KOPT-K1 (cell line): ENCODE results near the gene CD2.

Experiments used
- H3K27ac ChIP-seq: fragments of 200-600 bp; sonication (generic); 2 replicates; pipeline ENCODE4 v1.5.1; 2016; ENCODE audit warnings: antibody characterized with exemption, mild to moderate bottlenecking, low read depth, low read length; ENCODE audit not compliant: poor library complexity, severe bottlenecking
- H3K36me3 ChIP-seq: fragments of 200-600 bp; sonication (generic); 2 replicates; pipeline ENCODE4 v1.5.1; 2017; ENCODE audit warnings: antibody characterized with exemption, mild to moderate bottlenecking, low read length, moderate library complexity; ENCODE audit not compliant: insufficient read depth
- H3K9me3 ChIP-seq: fragments of 200-600 bp; sonication (generic); 2 replicates; pipeline ENCODE4 v1.5.1; 2017; ENCODE audit warnings: antibody characterized with exemption, low read length, mild to moderate bottlenecking; ENCODE audit not compliant: insufficient read depth, poor library complexity, severe bottlenecking

The CD2 gene, protein sequence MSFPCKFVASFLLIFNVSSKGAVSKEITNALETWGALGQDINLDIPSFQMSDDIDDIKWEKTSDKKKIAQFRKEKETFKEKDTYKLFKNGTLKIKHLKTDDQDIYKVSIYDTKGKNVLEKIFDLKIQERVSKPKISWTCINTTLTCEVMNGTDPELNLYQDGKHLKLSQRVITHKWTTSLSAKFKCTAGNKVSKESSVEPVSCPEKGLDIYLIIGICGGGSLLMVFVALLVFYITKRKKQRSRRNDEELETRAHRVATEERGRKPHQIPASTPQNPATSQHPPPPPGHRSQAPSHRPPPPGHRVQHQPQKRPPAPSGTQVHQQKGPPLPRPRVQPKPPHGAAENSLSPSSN

DNA sequence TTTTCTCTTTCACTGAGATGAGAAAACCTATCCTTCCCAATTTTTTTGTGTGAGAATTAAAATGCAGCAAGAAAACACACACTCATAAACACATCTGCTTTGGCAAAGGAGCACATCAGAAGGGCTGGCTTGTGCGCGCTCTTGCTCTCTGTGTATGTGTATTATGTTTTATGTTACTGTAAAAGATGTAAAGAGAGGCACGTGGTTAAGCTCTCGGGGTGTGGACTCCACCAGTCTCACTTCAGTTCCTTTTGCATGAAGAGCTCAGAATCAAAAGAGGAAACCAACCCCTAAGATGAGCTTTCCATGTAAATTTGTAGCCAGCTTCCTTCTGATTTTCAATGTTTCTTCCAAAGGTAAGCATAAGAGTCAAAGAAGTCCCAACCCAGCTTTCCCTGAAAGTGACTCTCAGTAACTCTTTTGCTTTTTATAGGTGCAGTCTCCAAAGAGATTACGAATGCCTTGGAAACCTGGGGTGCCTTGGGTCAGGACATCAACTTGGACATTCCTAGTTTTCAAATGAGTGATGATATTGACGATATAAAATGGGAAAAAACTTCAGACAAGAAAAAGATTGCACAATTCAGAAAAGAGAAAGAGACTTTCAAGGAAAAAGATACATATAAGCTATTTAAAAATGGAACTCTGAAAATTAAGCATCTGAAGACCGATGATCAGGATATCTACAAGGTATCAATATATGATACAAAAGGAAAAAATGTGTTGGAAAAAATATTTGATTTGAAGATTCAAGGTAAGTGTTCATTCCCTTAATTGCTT lies at the start of gene CD2:
TSS of gene CD2 (plus strand) at position 233 of the 780 bp plus-strand sequence. CDS start at position 296, 63 bp downstream.
- H3K36me3 ChIP-seq = peaks cover 1% of the 10 kb centered on the region
- H3K27ac ChIP-seq = peak within 1 kb of the TSS; percentile 99
- peaks cover 2% of the 10 kb centered on the region for H3K9me3 ChIP-seq

DNA sequence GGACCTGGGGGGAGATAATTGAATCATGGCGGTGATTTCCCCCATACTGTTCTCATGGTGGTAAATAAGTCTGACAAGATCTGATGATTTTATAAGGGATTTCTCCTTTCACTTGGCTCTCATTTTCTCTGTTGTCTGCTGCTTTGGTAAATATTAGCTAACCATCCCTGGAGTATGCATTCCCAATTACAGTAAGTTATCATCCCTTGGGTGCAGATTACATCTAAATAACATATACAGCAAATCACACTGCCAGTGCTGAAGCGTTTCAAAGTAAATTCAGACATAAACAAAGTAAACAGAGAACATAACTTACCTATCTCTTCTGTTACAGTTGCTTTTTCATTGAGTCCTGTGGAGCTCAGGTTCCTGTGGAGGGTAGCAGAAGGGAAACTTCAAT lies 48.1 kb upstream of the CD2 start:
- Histone ChIP-seq H3K36me3 (no peaks in the 10 kb centered on the region), H3K9me3 (no peaks in the 10 kb centered on the region)

DNA sequence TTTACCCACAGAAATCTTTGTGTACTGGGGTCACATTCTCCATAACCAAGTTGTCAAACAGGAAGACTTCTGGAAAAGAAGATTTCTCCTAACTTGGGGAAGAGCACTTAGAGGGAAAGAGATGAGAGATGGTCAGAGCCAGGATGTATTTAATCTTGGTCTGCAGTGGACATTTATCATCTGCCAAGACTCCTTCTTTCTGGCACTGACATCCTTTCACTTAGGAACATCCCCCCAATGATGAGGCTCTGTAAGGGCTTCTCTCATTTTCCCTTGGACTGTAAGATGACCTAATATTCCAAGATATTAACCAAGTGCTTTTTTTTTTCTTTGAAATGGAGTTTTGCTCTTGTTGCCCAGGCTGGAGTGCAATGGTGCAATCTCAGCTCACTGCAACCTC lies 47.4 kb upstream of the CD2 start:
- Histone ChIP-seq H3K27ac (no peak overlapping the region), H3K9me3 (no peaks in the 10 kb centered on the region), H3K36me3 (no peaks in the 10 kb centered on the region)

More for the DNA sequence above, 48.1 kb upstream of the CD2 start:
- H3K27ac ChIP-seq = no peak overlapping the region

DNA sequence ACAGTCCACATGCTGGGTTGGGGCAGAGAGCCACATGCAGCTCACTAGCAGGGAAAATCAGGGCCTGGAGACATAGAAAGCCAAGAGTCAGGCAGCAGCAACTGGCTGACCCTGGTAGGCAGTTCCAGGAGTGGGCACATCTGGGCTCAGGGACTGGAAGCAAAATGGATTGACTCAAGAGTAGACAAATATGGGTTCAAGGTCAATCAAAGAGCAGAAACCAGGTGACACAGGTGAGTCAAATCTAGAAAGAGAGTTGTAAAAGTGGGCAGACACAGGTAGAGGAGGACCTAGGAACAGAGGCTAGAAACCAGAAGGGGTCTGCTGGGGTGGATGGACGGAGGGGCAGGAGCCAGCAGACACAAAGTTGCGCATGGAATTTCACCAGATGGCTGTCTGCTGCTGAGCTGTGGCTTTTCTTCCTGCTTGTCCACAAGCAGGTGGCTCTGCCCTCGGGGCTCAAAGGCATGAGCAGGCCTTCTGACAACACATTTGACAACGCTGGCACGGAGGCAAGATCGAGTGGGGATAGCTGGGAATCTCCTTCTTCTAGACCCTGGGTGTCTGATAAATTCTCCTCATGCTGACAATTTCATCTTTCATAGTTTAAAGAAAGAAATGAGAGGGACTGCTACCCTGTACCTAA lies 45.9 kb upstream of the CD2 start:
- no peak overlapping the region for H3K27ac ChIP-seq
- no peaks in the 10 kb centered on the region for H3K36me3 ChIP-seq
- H3K9me3 ChIP-seq = no peaks in the 10 kb centered on the region

DNA sequence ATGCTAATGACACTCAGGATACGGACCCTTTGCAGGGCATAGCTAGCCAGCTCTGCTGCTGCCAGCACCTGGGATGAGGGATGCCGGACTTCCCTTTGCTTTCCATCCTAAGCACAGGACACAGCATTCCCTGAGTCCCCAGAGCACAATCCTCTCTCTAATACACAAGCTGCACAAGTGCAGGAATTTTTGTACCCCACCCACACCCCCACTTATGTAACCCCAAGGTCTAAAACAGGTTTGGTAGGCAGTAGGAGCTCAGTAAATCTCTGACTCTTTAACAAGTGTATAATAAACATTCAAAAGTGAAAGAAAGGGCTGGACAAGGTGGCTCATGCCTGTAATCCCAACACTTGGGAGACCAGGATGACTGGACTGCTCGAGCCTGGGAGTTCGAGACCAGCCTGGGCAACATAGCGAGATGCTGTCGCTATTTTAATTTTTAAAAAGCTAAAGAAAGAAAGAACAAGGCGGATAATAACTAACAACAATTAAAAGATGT lies 44.5 kb upstream of the CD2 start:
- H3K36me3 ChIP-seq = no peaks in the 10 kb centered on the region
- no peaks in the 10 kb centered on the region for H3K9me3 ChIP-seq
- H3K27ac ChIP-seq = no peak overlapping the region

DNA sequence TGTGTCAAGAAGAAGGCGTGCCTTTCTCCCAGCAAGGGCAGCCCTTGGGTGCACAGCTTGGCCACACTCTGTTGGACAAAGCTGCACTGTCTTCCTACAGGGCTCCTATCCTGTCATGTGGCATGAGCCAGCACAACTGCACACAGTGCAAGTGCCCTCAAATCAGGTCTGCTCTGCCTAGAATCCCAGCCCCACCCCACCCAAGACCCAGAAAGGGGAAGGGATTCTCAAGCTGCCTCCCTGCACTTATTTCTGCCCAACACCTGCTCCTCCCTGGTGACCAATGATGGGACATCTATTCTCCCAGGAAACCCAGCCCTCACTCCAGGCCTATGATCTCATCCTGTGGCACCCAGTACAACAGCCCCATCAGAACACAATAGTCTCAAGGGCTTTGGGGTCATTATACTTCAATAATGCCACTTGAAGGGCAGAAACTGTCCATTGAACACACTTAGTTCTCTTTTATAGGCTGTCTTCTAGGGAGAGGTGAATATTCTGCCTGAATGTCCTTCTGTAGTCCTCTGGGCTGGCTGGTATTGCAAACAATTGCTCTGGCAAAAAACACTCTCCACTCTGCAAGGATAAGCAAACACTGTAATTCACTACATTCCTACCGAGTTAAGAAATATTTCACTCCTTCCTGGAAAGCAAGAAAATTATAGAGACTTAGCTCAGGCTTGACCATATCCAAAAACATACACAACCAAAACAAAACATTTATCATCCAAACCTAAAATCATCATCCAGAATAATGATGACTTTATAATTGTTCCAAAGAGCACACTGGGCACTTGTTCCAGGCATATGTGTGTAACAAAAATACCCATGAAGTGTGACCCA lies 43.6 kb upstream of the CD2 start:
- H3K36me3 ChIP-seq = no peaks in the 10 kb centered on the region
- no peak overlapping the region for H3K27ac ChIP-seq
- H3K9me3 ChIP-seq = no peaks in the 10 kb centered on the region

DNA sequence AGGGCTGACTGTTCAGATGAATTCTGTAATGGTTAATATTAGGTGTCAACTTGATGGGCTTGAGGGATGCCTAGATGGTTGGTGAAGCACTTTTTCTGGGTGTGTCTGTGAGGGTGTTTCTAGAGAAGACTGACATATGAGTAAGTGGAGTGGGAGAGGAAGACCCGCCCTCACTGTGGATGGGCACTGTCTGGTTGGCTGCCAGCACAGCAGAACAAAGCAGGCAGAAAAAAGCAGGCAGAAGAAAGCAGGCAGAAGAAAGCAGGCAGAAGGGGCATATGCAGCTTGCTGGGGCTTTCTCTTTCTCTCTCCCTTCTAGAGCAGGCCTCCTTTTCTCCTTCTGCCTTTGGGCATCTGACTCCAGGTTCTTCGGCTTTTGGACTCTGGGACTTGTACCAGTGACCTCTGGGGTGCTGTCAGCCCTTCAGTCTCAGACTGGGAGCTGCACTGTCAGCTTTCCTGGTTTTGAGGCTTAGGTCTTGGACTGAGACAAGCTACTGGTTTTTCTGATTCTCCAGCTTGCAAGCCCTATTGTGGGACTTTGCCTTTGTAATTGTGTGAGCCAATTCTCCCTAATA lies 42.9 kb upstream of the CD2 start:
- Histone ChIP-seq H3K9me3 (no peaks in the 10 kb centered on the region), H3K27ac (no peak overlapping the region), H3K36me3 (no peaks in the 10 kb centered on the region)

DNA sequence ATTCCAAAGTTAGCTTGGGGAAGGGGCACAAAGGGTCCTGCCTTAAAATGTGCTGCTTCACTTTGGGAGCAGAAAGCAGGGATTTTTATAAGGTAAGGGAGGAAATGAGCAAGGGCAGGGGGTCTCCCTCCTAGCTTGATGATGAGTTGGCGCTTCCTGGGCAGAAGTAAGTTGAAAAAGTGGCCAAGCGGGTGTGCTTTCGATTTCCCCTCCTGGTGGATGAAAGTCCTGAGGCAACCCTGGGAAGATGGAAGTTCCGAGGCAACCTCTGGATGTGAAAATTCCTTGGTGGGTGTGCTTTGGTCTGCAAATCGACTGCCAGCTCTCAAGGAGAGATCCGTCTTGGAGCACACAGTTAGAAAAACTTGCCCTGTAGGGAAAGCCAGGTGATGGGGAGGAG lies 41.7 kb upstream of the CD2 start:
- Histone ChIP-seq H3K9me3 (no peaks in the 10 kb centered on the region), H3K36me3 (no peaks in the 10 kb centered on the region), H3K27ac (no peak overlapping the region)

DNA sequence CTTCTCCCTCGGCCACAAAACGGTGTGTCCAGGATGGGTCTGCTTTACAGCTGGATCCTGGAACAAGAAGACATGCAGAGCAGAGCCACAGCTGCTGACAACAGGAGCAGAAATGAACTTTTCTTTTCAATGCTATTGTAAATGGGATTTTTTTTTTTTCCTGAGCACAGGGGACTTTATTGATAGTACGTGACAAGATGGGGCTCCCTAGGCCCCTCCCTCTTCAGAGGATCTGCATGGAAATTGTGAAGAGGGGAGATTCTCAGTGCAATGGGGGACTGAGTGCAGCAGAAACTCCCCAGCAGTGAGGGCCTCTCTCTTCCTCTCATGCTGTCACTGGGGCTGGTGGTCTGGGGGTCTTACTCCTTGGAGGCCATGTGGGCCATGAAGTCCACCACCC lies 40.8 kb upstream of the CD2 start:
- H3K27ac ChIP-seq = no peak overlapping the region
- no peaks in the 10 kb centered on the region for H3K36me3 ChIP-seq
- H3K9me3 ChIP-seq = no peaks in the 10 kb centered on the region

DNA sequence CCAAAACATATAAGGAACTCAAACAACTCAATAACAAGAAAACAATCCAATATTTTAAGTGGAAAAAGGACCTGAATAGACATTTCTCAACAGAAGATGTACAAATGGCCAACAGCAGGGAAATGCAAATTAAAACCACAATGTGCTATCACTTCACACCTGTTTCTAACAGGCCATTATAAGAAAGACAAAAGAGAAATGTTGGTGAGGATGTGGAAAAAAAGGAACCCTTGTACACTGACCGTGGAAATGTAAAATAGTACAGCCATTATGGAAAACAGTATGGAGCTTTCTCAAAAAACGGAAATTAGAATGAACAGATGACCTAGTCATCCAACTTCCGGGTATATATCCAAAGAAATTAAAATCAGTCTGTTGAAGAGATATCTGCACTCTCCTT lies 37.8 kb upstream of the CD2 start:
- no peak overlapping the region for H3K27ac ChIP-seq
- H3K36me3 ChIP-seq = no peaks in the 10 kb centered on the region

DNA sequence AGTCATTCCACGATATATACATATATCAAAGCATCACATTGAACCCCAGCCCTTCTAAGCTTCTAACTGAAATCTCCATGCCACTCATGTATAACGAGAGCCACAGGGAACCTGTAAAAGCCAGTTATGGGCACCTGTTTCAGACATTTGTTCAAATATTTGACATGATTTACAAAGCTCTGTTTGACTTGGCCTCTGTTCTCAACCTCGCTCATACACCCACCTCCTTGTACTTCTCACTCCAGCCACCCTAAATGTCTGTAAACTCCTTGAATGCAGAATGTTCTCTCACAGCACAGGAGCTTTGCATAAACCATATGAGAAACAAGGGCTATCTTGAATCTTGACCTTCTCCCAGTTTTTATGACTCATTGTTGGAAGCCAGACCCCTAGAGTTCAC lies 36.9 kb upstream of the CD2 start:
- no peak overlapping the region for H3K27ac ChIP-seq
- no peaks in the 10 kb centered on the region for H3K9me3 ChIP-seq
- no peaks in the 10 kb centered on the region for H3K36me3 ChIP-seq

More for the DNA sequence above, 37.8 kb upstream of the CD2 start:
- H3K9me3 ChIP-seq = no peaks in the 10 kb centered on the region

DNA sequence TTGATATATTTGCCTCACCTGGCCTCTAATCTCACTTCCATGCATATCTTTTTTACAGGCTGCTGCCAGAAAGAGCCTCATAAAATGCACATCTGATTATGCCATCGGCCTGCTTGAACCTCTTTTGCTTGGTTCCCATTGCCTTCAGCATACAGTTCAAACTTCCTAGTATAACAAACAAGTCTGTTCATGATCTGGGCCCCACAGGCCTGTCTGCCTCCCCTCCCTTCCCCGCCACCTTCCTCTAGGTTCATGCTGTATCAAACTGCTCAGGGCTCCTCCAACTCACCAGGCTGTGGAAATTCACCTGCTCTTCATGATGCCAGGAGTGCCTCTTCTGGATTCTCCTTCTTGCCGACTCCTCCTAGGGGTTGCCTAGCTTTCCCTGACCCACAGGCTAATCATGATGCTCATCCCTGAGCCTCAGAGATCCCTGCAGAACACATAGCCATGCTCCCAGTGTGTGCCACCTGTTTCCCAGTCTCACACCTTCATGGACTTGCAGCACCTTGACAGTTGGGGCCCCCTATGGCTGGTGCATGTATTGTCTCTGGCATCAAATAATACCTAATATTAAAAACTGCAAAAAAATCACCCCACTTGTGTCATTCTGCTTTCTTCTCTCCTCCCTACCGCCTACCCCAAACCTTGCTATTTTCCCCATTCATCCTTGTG lies 33.7 kb upstream of the CD2 start:
- no peaks in the 10 kb centered on the region for H3K9me3 ChIP-seq
- no peak overlapping the region for H3K27ac ChIP-seq
- H3K36me3 ChIP-seq = no peaks in the 10 kb centered on the region

DNA sequence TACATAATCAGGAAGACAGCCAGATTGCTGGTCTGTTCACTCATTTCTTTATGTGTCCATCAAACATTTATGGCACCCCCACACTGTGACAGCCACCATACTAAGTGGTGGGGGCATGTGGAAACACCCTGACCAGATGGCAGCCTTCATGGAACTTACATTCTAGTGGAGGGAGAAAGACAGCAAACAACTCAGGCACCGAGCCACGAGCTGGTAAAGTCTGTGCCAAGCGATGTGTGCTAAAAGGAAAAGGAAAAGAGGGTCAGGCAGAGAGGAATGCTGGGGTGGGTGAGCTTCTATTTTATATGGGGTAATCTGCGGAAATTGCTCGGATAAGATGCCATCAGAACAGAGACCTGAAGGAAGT lies 33.2 kb upstream of the CD2 start:
- Histone ChIP-seq H3K36me3 (no peaks in the 10 kb centered on the region), H3K9me3 (no peaks in the 10 kb centered on the region), H3K27ac (no peak overlapping the region)

DNA sequence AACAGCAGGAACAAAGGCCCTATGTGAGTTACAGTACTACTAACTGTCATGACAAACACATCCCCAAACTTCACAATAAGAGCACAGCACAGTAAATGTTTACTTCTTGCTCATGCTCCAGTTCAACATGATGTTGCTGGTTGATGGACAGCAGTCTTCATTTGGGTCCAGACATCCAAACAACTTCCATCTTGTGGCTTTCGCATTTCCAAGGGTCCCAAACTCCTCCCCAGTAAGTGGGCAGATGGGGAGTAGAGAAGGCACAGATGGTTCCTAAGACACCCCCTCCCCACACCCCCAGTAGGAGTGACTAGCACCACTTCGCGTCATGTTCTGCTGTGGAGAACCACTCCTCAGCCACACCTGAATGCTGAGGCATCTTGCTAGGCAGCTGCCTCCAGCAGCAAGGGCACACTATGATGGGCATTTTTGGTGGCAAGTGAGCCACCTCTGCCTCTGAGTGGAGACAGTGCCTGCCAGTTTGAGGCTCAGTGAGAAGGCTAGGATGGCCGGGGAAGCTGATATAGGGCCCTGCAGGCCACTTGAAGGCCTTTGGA lies 32.7 kb upstream of the CD2 start:
- H3K27ac ChIP-seq = no peak overlapping the region
- H3K36me3 ChIP-seq = no peaks in the 10 kb centered on the region

More for the DNA sequence above, 32.7 kb upstream of the CD2 start:
- H3K9me3 ChIP-seq = no peaks in the 10 kb centered on the region
